ENCODE measurements around the gene CPD.

- TF ChIP-seq CTCF (CRISPR knock-in tag; IDR thresholded peaks at IDR 0.05): no peak
- no peak for TF ChIP-seq GMEB1 (CRISPR knock-in tag; IDR thresholded peaks at IDR 0.05; ENCODE audit: borderline replicate concordance)
Measured at GRCh38 chr17:30332057-30332542, 46.6 kb upstream of the CPD start.
